H9 (cell line): Measurements from ENCODE around the gene ELFN2. TPM values are rescaled to one million over a fixed set of nuclear protein-coding genes. Genes with fewer than 3 reads are reported as not detected.

Source experiments
- DNase-seq: peaks from one replicate; pipeline ENCODE4 v3.0.0-alpha.2; 2017
- H2AFZ ChIP-seq: one replicate; pipeline ENCODE4 v1.6.1; 2013; ENCODE audit warnings: mild to moderate bottlenecking, low read length, control low read depth, moderate library complexity
- H2AK5ac ChIP-seq: 2 replicates; pipeline ENCODE4 v1.6.1; 2013; ENCODE audit warnings: low read length, control low read depth, mixed read lengths; ENCODE audit not compliant: insufficient read length
- H2BK120ac ChIP-seq: one replicate; pipeline ENCODE4 v1.6.1; 2013; ENCODE audit warnings: low read depth, mild to moderate bottlenecking, low read length, control low read depth, inconsistent platforms; ENCODE audit not compliant: poor library complexity, severe bottlenecking
- H2BK12ac ChIP-seq: 2 replicates; pipeline ENCODE4 v1.6.1; 2013; ENCODE audit warnings: low read length, control low read depth, mixed read lengths, low read depth; ENCODE audit not compliant: insufficient read length
- H2BK15ac ChIP-seq: 2 replicates; pipeline ENCODE4 v1.6.1; 2013; ENCODE audit warnings: low read depth, low read length, control low read depth
- H2BK20ac ChIP-seq: one replicate; pipeline ENCODE4 v1.6.1; 2013; ENCODE audit warnings: low read depth, mild to moderate bottlenecking, low read length, control low read depth, inconsistent platforms; ENCODE audit not compliant: poor library complexity, severe bottlenecking
- H2BK5ac ChIP-seq: 2 replicates; pipeline ENCODE4 v1.6.1; 2013; ENCODE audit warnings: low read length, control low read depth, mixed read lengths; ENCODE audit not compliant: insufficient read length
- H3K14ac ChIP-seq: 2 replicates; pipeline ENCODE4 v1.6.1; 2013; ENCODE audit warnings: low read length, control low read depth; ENCODE audit not compliant: insufficient read depth
- H3K18ac ChIP-seq: 2 replicates; pipeline ENCODE4 v1.6.1; 2013; ENCODE audit warnings: low read depth, mild to moderate bottlenecking, mixed read lengths, low read length, control low read depth; ENCODE audit not compliant: insufficient read length
- H3K23ac ChIP-seq: 2 replicates; pipeline ENCODE4 v1.6.1; 2013; ENCODE audit warnings: low read length, control low read depth, mixed read lengths, low read depth; ENCODE audit not compliant: insufficient read length
- H3K23me2 ChIP-seq: 2 replicates; pipeline ENCODE4 v1.6.1; 2013; ENCODE audit warnings: low read depth, mild to moderate bottlenecking, mixed read lengths, low read length, control low read depth; ENCODE audit not compliant: insufficient read length, poor library complexity, severe bottlenecking
- H3K27ac ChIP-seq: 2 replicates; pipeline ENCODE4 v1.5.1; 2013; ENCODE audit warnings: low read length, control low read depth, mixed read lengths, low read depth; ENCODE audit not compliant: insufficient read length
- H3K27me3 ChIP-seq: 2 replicates; pipeline ENCODE4 v1.6.1; 2013; ENCODE audit warnings: low read length, control low read depth, inconsistent platforms; ENCODE audit not compliant: insufficient read depth
- H3K4ac ChIP-seq: 2 replicates; pipeline ENCODE4 v1.6.1; 2013; ENCODE audit warnings: low read depth, mild to moderate bottlenecking, control low read depth, inconsistent platforms, low read length, moderate library complexity
- H3K4me1 ChIP-seq: 2 replicates; pipeline ENCODE4 v1.6.1; 2013; ENCODE audit warnings: low read length, control low read depth, inconsistent platforms; ENCODE audit not compliant: insufficient read depth
- H3K4me2 ChIP-seq: 2 replicates; pipeline ENCODE4 v1.6.1; 2013; ENCODE audit warnings: low read length, control low read depth, mixed read lengths; ENCODE audit not compliant: insufficient read length, insufficient read depth
- H3K56ac ChIP-seq: 2 replicates; pipeline ENCODE4 v1.6.1; 2013; ENCODE audit warnings: low read depth, mild to moderate bottlenecking, mixed read lengths, low read length, control low read depth; ENCODE audit not compliant: insufficient read length
- H3K79me1 ChIP-seq: 2 replicates; pipeline ENCODE4 v1.6.1; 2013; ENCODE audit warnings: low read depth, mild to moderate bottlenecking, moderate library complexity, low read length, control low read depth, inconsistent platforms; ENCODE audit not compliant: insufficient read depth, poor library complexity, severe bottlenecking
- H3K79me2 ChIP-seq: 2 replicates; pipeline ENCODE4 v1.6.1; 2013; ENCODE audit warnings: low read length, control low read depth, inconsistent platforms; ENCODE audit not compliant: insufficient read depth
- H3K9ac ChIP-seq: 2 replicates; pipeline ENCODE4 v1.6.1; 2013; ENCODE audit warnings: low read length, control low read depth, mixed read lengths; ENCODE audit not compliant: insufficient read length; ENCODE audit errors: extremely low read depth
- H3K9me3 ChIP-seq: one replicate; pipeline ENCODE4 v1.6.1; 2013; ENCODE audit warnings: low read depth, low read length, inconsistent platforms; ENCODE audit not compliant: control insufficient read depth
- H3T11ph ChIP-seq: one replicate; pipeline ENCODE4 v1.6.1; 2013; ENCODE audit warnings: mild to moderate bottlenecking, low read length, control low read depth, inconsistent platforms
- H4K20me1 ChIP-seq: one replicate; pipeline ENCODE4 v1.6.1; 2013; ENCODE audit not compliant: control insufficient read depth, insufficient read length, insufficient read depth
- H4K5ac ChIP-seq: 2 replicates; pipeline ENCODE4 v1.6.1; 2013; ENCODE audit warnings: low read depth, mild to moderate bottlenecking, mixed read lengths, low read length, control low read depth; ENCODE audit not compliant: insufficient read length
- H4K8ac ChIP-seq: replicated peaks from 2 replicates; pipeline ENCODE4 v1.6.1; 2013; ENCODE audit warnings: low read length, control low read depth, mixed read lengths, low read depth; ENCODE audit not compliant: insufficient read length
- H4K91ac ChIP-seq: 2 replicates; pipeline ENCODE4 v1.6.1; 2013; ENCODE audit warnings: low read depth, mild to moderate bottlenecking, moderate library complexity, mixed read lengths, low read length, control low read depth; ENCODE audit not compliant: insufficient read length
- H3K27ac Mint-ChIP-seq, 3 experiments: 2 replicates in 2 of 3; 3 replicates in 1 of 3; pipeline ENCODE4 v1.8.0; 2020 to 2021; ENCODE audit warnings: mixed read lengths in 3 of 3, mild to moderate bottlenecking in 1 of 3, moderate library complexity in 1 of 3
- H3K27me3 Mint-ChIP-seq: 2 replicates; pipeline ENCODE4 v1.8.0; 2021; ENCODE audit warnings: low read depth, mild to moderate bottlenecking, moderate library complexity, mixed read lengths
- H3K36me3 Mint-ChIP-seq, 3 experiments: 2 replicates in 2 of 3; 3 replicates in 1 of 3; pipeline ENCODE4 v1.8.0; 2020 to 2021; ENCODE audit warnings: low read depth in 3 of 3, mixed read lengths in 3 of 3; ENCODE audit not compliant: insufficient read depth in 1 of 3
- H3K4me1 Mint-ChIP-seq, 2 experiments: 2 replicates each; pipeline ENCODE4 v1.8.0; 2020; ENCODE audit warnings: mixed read lengths in 2 of 2
- H3K4me3 Mint-ChIP-seq, 2 experiments: 2 replicates in 1 of 2; 3 replicates in 1 of 2; pipeline ENCODE4 v1.8.0; 2020 to 2021; ENCODE audit warnings: mild to moderate bottlenecking in 2 of 2, mixed read lengths in 2 of 2, moderate library complexity in 1 of 2
- H3K9me3 Mint-ChIP-seq, 2 experiments: 2 replicates in 1 of 2; 3 replicates in 1 of 2; pipeline ENCODE4 v1.8.0; 2020; ENCODE audit warnings: mild to moderate bottlenecking in 2 of 2, mixed read lengths in 2 of 2, moderate library complexity in 1 of 2
- CTCF ChIP-seq: fragments of 200-600 bp; sonication (generic); conservative IDR thresholded peaks from 3 replicates; pipeline ENCODE4 v1.8.0; 2021; ENCODE audit warnings: antibody characterized with exemption, mild to moderate bottlenecking
- WGBS: extraction: QIAGEN DNeasy Blood & Tissue Kit; methylation state at CpG from one replicate; pipeline ENCODE4 v1.1.7; 2013; ENCODE audit warnings: missing lambda C conversion rate, low lambda C conversion rate, mixed read lengths; ENCODE audit not compliant: insufficient read length; ENCODE audit errors: extremely low coverage; 5-methylcytosine and 5-hydroxymethylcytosine counted together
- total RNA-seq: library from RNA; stranded (reverse); gene quantifications from 2 replicates; pipeline ENCODE4 v1.2.1, GENCODE V29; 2021

Gene ELFN2
- total RNA-seq, 1 experiment from 2014 or later = 0.70 TPM

DNA sequence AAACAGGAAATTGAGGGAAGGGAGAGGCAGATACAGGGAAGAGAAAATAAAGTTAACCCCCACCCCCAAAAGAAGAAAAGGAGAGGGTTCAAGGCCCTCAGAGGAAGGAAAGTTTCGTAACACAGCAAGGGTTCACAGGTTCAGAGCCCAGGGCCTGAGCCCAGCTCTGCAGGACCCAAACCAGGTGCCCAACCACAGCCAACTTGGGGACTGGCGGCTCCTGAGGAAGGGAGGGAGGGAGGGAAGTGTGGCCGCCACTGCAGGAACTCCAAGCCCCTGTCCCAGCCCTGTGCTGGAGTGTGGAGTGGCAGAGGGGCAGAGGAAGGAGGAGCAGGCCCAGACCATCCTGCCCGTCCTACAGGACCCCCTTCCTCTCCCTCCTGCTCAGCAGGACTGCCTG, 59.2 kb downstream of the ELFN2 start:
- Histone ChIP-seq H4K91ac (no peak overlapping the region), H3K56ac (no peak overlapping the region), H3K4me1 (peaks cover 3% of the 10 kb centered on the region; the same call in 1 of the 2 replicates), H3K4ac (no peak overlapping the region), H2BK5ac (no peak overlapping the region), H2AFZ (no peak overlapping the region), H2BK120ac (no peak overlapping the region), H3K9ac (no peak overlapping the region), H4K20me1 (no peaks in the 10 kb centered on the region), H3K18ac (no peak overlapping the region), H2BK20ac (no peak overlapping the region), H4K8ac (no peak overlapping the region), H3K27ac (no peak overlapping the region), H3K79me2 (no peaks in the 10 kb centered on the region), H3T11ph (no peak overlapping the region), H3K9me3 (no peaks in the 10 kb centered on the region), H3K27me3 (no peaks in the 10 kb centered on the region), H3K14ac (no peak overlapping the region; the same call in 1 of the 2 replicates), H3K79me1 (no peaks in the 10 kb centered on the region), H2BK15ac (no peak overlapping the region), H3K23ac (no peak overlapping the region), H3K23me2 (no peaks in the 10 kb centered on the region), H4K5ac (no peak overlapping the region), H2BK12ac (no peak overlapping the region), H2AK5ac (no peak overlapping the region), H3K4me2 (no peak overlapping the region)
- H3K4me1 Mint-ChIP-seq = peaks cover 14 to 37% of the 10 kb centered on the region in 2 experiments
- H3K27me3 Mint-ChIP-seq = peaks cover 3% of the 10 kb centered on the region
- no peaks in the 10 kb centered on the region; a peak in 1 of 7 replicates for H3K36me3 Mint-ChIP-seq
- no peak overlapping the region for H3K27ac Mint-ChIP-seq
- no peak for TF ChIP-seq CTCF
- H3K4me3 Mint-ChIP-seq = no peak overlapping the region
- WGBS = no CpG with 5 or more reads among the region's 4 CpGs
- H3K9me3 Mint-ChIP-seq = no peaks in the 10 kb centered on the region
- no peak for DNase-seq
